ENCODE data around the gene PLG. TPM values are rescaled to one million over a fixed set of nuclear protein-coding genes. Genes with fewer than 3 reads are reported as not detected.
"Not testable (repeated sequence)": the region's sequence is repeated elsewhere in the genome, so short reads cannot be mapped to it uniquely, and the experiment has no call there.

PLG gene
- total RNA-seq, 2 donors from 2014 or later, result not detected

GRCh38 chr6:160692369-160692959 lies 9.6 kb upstream of the PLG start:
- H3K27me3 ChIP-seq, result no peaks in the 10 kb centered on the region
- H3K27ac ChIP-seq, result no peak overlapping the region
- H3K4me3 ChIP-seq, result no peak overlapping the region
- H3K9me3 ChIP-seq, result no peaks in the 10 kb centered on the region
- TF ChIP-seq, protein P1, sequence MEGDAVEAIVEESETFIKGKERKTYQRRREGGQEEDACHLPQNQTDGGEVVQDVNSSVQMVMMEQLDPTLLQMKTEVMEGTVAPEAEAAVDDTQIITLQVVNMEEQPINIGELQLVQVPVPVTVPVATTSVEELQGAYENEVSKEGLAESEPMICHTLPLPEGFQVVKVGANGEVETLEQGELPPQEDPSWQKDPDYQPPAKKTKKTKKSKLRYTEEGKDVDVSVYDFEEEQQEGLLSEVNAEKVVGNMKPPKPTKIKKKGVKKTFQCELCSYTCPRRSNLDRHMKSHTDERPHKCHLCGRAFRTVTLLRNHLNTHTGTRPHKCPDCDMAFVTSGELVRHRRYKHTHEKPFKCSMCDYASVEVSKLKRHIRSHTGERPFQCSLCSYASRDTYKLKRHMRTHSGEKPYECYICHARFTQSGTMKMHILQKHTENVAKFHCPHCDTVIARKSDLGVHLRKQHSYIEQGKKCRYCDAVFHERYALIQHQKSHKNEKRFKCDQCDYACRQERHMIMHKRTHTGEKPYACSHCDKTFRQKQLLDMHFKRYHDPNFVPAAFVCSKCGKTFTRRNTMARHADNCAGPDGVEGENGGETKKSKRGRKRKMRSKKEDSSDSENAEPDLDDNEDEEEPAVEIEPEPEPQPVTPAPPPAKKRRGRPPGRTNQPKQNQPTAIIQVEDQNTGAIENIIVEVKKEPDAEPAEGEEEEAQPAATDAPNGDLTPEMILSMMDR (IDR thresholded peaks at IDR 0.05), result no peak
- TF ChIP-seq POLR2A (IDR thresholded peaks at IDR 0.05), result no peak
- no peaks in the 10 kb centered on the region for H3K36me3 ChIP-seq (replicated peaks in 1 of 2; ENCODE audit: insufficient read depth in 1 of 2, low read depth in 2 of 2)
- ATAC-seq, result no peak
- DNase-seq, result no peak
- WGBS, 2 donors, result 57% methylated on average over 5 of the region's 5 CpGs
- intact Hi-C loops (cut with DNase I), result no loop called here
- no peaks in the 10 kb centered on the region for H3K4me1 ChIP-seq

GRCh38 chr6:160695025-160695424 lies 7.0 kb upstream of the PLG start:
- H3K4me1 ChIP-seq; ATAC-seq; intact Hi-C loops (cut with DNase I); DNase-seq; H3K4me3 ChIP-seq; H3K9me3 ChIP-seq; H3K36me3 ChIP-seq (replicated peaks in 1 of 2; ENCODE audit: insufficient read depth in 1 of 2, low read depth in 2 of 2); H3K27ac ChIP-seq; H3K27me3 ChIP-seq: not testable (repeated sequence)

GRCh38 chr6:160695622-160696021 lies 6.4 kb upstream of the PLG start:
- H3K9me3 ChIP-seq; ATAC-seq; H3K4me1 ChIP-seq; H3K27ac ChIP-seq; intact Hi-C loops (cut with DNase I); H3K27me3 ChIP-seq; H3K4me3 ChIP-seq; H3K36me3 ChIP-seq (replicated peaks in 1 of 2; ENCODE audit: insufficient read depth in 1 of 2, low read depth in 2 of 2); DNase-seq: not testable (repeated sequence)
- WGBS, 2 donors, result 69 to 70% methylated on average over 2 of the region's 2 CpGs

- ATAC-seq; H3K27me3 ChIP-seq; H3K4me3 ChIP-seq; H3K9me3 ChIP-seq; intact Hi-C loops (cut with DNase I); H3K4me1 ChIP-seq; H3K27ac ChIP-seq; H3K36me3 ChIP-seq (replicated peaks in 1 of 2; ENCODE audit: insufficient read depth in 1 of 2, low read depth in 2 of 2): not testable (repeated sequence)
- peak; percentile 35 to 75 (median 66) for DNase-seq
- WGBS, 2 donors, result 24 to 27% methylated on average over 3 of the region's 3 CpGs
Measured at GRCh38 chr6:160696884-160697283, 5.2 kb upstream of the PLG start.

GRCh38 chr6:160697826-160698225 lies 4.2 kb upstream of the PLG start:
- intact Hi-C loops (cut with DNase I), result no loop called here
- H3K36me3 ChIP-seq (replicated peaks in 1 of 2; ENCODE audit: insufficient read depth in 1 of 2, low read depth in 2 of 2), result no peaks in the 10 kb centered on the region
- ATAC-seq (no peak), DNase-seq (no peak)
- H3K4me3 ChIP-seq, result no peak overlapping the region
- H3K4me1 ChIP-seq, result no peaks in the 10 kb centered on the region
- H3K27ac ChIP-seq, result no peak overlapping the region
- H3K9me3 ChIP-seq, result no peaks in the 10 kb centered on the region
- no peak for TF ChIP-seq POLR2A (IDR thresholded peaks at IDR 0.05)
- TF ChIP-seq, protein P1 (IDR thresholded peaks at IDR 0.05), result no peak
- WGBS, 2 donors, result 27 to 33% methylated on average over 6 of the region's 6 CpGs
- no peaks in the 10 kb centered on the region for H3K27me3 ChIP-seq

- H3K27me3 ChIP-seq; DNase-seq; H3K27ac ChIP-seq; H3K4me3 ChIP-seq; H3K36me3 ChIP-seq (replicated peaks in 1 of 2; ENCODE audit: insufficient read depth in 1 of 2, low read depth in 2 of 2); H3K9me3 ChIP-seq; H3K4me1 ChIP-seq; ATAC-seq; intact Hi-C loops (cut with DNase I): not testable (repeated sequence)
- WGBS, 2 donors, result 63 to 71% methylated on average over 7 of the region's 7 CpGs
Measured at GRCh38 chr6:160704688-160705087, 2.6 kb downstream of the PLG start.

- H3K27me3 ChIP-seq; H3K4me3 ChIP-seq; intact Hi-C loops (cut with DNase I); H3K27ac ChIP-seq; H3K36me3 ChIP-seq (replicated peaks in 1 of 2; ENCODE audit: insufficient read depth in 1 of 2, low read depth in 2 of 2); ATAC-seq; H3K9me3 ChIP-seq; H3K4me1 ChIP-seq; DNase-seq: not testable (repeated sequence)
Measured at GRCh38 chr6:160708993-160709392, 6.9 kb downstream of the PLG start.
